UCSD-AML1 (cell line): ENCODE results near the gene BICDL1.

Experiments
- DNase-seq: peaks from one replicate; lab custom pipeline; 2025; ENCODE audit not compliant: unreplicated experiment; lab: John Stamatoyannopoulos, UW

Gene BICDL1

GRCh38 chr12:120121766-120122293 lies 132.8 kb downstream of the BICDL1 start:
- no peak for DNase-seq

DNA sequence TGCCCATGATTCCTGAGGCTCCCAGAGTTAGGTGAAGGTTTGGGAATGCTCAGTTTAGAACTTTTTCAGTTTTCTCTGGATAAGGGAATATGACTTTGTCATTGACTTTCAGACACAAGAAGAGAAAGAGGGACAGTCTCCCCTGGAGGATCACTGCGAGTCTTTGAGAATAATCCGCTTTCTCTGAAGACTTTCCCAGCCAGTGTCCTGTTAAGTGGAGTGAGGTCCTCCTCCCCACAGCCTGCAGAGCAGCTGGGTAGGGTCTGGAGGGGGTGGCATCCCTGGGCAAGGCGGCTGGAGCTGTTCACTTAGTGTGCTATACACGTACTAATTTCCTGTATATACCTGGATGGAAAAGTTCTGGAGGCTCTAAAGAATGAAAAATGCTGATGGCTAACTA lies 136.0 kb downstream of the BICDL1 start:
- no peak for DNase-seq

- no peak for DNase-seq
Observed at GRCh38 chr12:120125792-120126634, 137.0 kb downstream of the BICDL1 start.

DNA sequence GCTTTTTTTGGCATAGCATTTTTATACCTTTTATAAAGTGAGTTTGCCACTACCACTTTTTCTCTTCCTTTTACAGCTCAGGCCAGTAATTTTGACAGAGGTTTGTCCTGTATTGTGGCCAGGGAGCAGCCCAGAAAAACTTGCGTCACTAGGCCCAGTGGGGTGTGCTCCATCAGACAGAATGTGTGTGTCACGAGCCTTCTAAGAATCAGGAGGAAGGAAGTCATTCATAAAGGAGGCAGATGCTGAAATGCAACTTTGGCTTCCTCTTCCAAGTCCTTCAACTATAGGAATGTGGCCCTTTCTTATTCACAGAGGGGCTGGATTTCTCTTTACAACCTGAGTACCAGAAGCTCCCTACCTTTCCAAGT lies 137.6 kb downstream of the BICDL1 start:
- peak; percentile 55 for DNase-seq

- no peak for DNase-seq
Observed at GRCh38 chr12:120130011-120130410, 141.0 kb downstream of the BICDL1 start.

GRCh38 chr12:120131116-120131515 lies 142.1 kb downstream of the BICDL1 start:
- no peak for DNase-seq

GRCh38 chr12:120132054-120132836 lies 143.2 kb downstream of the BICDL1 start:
- DNase-seq, result no peak

DNA sequence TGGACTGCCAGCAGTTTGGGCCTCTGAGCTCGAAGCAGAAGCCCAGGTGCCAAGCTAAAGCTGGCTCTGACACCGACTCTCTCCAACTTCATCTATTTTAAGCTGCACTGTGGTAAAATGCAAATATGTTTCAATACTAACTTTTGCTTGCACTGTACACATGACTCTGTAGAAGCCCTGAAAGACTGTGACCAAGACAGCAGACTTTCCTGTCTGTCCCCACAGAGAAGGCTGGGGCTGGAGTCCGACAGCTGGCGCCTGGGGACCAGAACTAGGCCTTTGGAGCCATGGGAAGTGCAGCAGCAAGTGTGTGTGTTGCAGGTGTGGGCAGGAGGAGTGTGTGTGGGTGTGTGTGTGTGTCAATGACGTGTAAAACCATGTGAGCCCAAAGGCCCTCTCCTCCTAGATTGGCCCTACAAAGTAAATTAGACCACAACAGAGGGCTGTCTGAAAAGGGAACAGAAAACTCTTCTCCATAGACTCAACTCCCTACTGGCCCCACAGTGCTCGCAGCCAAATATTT lies 143.9 kb downstream of the BICDL1 start:
- DNase-seq, result no peak

DNA sequence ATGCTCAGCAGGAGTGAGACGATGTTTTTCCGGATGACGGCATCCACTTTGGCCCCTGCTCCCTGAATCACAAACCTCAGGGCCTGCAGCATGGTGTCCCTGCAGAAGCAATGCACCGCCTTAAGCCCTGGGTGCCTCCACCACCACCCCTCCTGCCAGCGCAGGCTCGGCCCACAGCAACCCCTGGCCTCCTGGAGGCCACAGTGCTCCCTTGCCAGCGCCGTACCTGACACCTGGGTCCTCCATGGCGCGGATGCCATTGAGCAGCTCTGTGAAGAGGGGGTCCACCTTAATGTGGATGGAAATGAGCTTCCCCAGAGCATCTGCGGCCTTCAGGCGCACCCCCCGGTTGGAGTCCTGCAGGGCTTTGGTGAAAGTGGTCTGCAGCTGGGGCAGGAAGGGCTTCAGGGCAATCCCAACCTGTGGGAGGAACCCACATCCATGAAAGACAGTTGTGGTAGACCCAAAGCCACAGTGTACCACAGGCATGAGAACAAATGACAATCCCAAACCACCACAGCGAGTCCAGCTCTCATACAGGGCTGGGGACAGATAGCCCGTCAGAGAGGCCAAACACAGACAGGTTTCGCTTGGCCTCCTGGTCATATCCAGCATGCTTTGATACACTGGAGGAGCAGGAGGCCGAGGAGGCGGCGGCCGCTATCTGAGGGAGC lies 145.4 kb downstream of the BICDL1 start:
- no peak for DNase-seq

GRCh38 chr12:120136093-120136770 lies 147.2 kb downstream of the BICDL1 start:
- no peak for DNase-seq

- no peak for DNase-seq
Observed at GRCh38 chr12:120137833-120138232, 148.8 kb downstream of the BICDL1 start.

- no peak for DNase-seq
Observed at GRCh38 chr12:120138366-120138765, 149.3 kb downstream of the BICDL1 start.

DNA sequence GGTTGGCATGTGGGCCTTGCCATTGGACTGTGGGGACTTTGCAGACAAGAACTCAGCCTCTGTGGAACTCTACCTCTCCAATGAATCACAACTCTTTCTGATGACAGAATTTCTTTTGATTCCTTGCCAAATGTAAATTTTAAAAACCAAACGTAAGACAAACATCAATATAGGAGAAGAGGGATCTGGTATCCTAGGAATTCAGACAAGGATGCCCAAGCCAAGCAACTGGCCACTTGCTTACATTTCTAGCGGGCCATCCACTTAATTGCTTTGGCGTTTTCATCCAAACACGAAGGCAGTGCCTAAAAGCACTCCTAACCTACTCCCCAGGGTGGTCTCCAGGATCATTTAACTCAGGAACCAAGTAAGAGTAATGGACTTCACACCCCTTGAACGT lies 150.9 kb downstream of the BICDL1 start:
- no peak for DNase-seq

DNA sequence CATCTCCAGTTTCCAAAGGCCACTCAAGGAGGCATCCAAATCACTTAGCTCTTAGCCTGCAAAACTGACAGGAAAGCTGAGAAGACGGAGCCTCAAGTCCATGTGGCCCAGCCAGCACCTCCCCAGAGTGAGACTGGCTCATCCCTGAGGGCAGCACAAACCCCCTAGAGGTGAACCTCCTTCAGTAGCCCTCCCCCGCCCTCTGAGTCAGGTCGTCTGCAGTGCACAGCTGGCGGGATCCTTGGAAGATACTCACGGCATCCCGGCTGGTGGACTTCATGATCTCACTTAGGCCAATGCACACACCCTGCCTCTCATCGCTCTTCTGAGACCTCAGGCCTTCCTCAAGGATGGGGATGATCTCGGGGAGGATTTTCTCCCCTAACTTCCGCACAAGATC lies 151.6 kb downstream of the BICDL1 start:
- DNase-seq, result no peak

GRCh38 chr12:120141336-120141735 lies 152.3 kb downstream of the BICDL1 start:
- no peak for DNase-seq

GRCh38 chr12:120142231-120142877 lies 153.3 kb downstream of the BICDL1 start:
- DNase-seq, result no peak
